HG03439 (cell line): Measurements from ENCODE around the gene KAT7.

Experiments
- ATAC-seq: cut with Tn5 transposase; IDR thresholded peaks from one replicate; pipeline ENCODE4 v1.9.1; 2021; ENCODE audit warnings: mild to moderate bottlenecking, moderate library complexity; ENCODE audit not compliant: unreplicated experiment

Gene KAT7

GRCh38 chr17:49862781-49863331 lies 74.4 kb downstream of the KAT7 start:
- no peak for ATAC-seq

- no peak for ATAC-seq
Observed at GRCh38 chr17:49866019-49866380, 77.5 kb downstream of the KAT7 start.

GRCh38 chr17:49866882-49867413 lies 78.5 kb downstream of the KAT7 start:
- ATAC-seq, result no peak

- ATAC-seq, result no peak
Observed at GRCh38 chr17:49869038-49869374, 80.5 kb downstream of the KAT7 start.

GRCh38 chr17:49870298-49870697 lies 81.8 kb downstream of the KAT7 start:
- no peak for ATAC-seq

- ATAC-seq, result no peak
Observed at GRCh38 chr17:49871211-49871610, 82.7 kb downstream of the KAT7 start.

GRCh38 chr17:49872754-49873377 lies 84.4 kb downstream of the KAT7 start:
- no peak for ATAC-seq

- no peak for ATAC-seq
Observed at GRCh38 chr17:49873466-49873865, 85.0 kb downstream of the KAT7 start.

GRCh38 chr17:49873926-49874325 lies 85.4 kb downstream of the KAT7 start:
- no peak for ATAC-seq

- ATAC-seq, result no peak
Observed at GRCh38 chr17:49874911-49875310, 86.4 kb downstream of the KAT7 start.

- ATAC-seq, result no peak
Observed at GRCh38 chr17:49875685-49876084, 87.2 kb downstream of the KAT7 start.

GRCh38 chr17:49878931-49879904 lies 90.7 kb downstream of the KAT7 start:
- no peak for ATAC-seq

GRCh38 chr17:49880291-49881053 lies 92.0 kb downstream of the KAT7 start:
- ATAC-seq, result no peak

GRCh38 chr17:49881054-49881402 lies 92.5 kb downstream of the KAT7 start:
- no peak for ATAC-seq

GRCh38 chr17:49882434-49882833 lies 94.0 kb downstream of the KAT7 start:
- ATAC-seq, result no peak
